GM12864 (cell line): ENCODE measurements around the gene CADM1.

Source experiments
- DNase-seq: peaks from one replicate; pipeline ENCODE4 v3.0.0-alpha.2; 2011; ENCODE audit warnings: low read depth
- H3K4me3 ChIP-seq: 2 replicates; pipeline ENCODE4 v1.5.1; 2011; ENCODE audit warnings: mild to moderate bottlenecking, low read depth, low read length, control low read depth
- TF ChIP-seq, protein P1 (sequence below): IDR thresholded peaks from 2 replicates; pipeline ENCODE4 v1.5.1; 2011; ENCODE audit warnings: low read depth, mild to moderate bottlenecking, moderate library complexity, low read length, control low read depth, inconsistent platforms; ENCODE audit errors: missing control alignments

CADM1 gene

DNA sequence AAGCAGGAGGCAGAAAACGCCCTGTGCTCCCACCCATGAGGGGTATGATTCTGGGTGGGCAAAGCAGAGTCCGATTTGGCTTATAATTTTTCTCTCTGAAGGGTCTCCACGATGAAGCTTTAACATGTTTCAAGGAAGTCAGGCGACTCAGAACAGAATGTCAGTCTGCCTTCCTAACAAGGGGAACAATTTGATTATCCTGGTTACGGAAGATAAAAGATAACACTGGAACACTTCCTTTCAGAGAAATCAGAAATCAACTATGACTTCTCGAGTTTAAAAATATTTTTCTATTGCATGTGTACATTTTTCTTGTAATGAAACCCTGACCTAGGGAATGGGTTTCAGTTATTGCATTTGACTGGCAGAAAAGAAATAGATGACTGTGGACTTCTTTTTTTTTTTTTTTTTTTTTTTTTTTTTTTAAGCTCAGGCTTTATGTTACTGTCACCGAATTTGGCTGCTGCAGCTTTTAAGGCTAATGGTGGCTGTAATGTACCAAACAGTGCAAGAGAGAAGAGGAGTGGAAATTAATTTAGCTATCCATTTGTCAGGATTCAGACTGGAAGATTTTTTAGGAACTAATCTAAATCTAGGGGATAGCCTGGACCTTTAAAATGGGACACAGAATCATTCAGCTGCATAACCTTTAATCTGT is 297.7 kb downstream of the CADM1 start:
- no peak overlapping the region for H3K4me3 ChIP-seq
- DNase-seq: no peak
- TF ChIP-seq, protein P1, sequence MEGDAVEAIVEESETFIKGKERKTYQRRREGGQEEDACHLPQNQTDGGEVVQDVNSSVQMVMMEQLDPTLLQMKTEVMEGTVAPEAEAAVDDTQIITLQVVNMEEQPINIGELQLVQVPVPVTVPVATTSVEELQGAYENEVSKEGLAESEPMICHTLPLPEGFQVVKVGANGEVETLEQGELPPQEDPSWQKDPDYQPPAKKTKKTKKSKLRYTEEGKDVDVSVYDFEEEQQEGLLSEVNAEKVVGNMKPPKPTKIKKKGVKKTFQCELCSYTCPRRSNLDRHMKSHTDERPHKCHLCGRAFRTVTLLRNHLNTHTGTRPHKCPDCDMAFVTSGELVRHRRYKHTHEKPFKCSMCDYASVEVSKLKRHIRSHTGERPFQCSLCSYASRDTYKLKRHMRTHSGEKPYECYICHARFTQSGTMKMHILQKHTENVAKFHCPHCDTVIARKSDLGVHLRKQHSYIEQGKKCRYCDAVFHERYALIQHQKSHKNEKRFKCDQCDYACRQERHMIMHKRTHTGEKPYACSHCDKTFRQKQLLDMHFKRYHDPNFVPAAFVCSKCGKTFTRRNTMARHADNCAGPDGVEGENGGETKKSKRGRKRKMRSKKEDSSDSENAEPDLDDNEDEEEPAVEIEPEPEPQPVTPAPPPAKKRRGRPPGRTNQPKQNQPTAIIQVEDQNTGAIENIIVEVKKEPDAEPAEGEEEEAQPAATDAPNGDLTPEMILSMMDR: no peak

DNA sequence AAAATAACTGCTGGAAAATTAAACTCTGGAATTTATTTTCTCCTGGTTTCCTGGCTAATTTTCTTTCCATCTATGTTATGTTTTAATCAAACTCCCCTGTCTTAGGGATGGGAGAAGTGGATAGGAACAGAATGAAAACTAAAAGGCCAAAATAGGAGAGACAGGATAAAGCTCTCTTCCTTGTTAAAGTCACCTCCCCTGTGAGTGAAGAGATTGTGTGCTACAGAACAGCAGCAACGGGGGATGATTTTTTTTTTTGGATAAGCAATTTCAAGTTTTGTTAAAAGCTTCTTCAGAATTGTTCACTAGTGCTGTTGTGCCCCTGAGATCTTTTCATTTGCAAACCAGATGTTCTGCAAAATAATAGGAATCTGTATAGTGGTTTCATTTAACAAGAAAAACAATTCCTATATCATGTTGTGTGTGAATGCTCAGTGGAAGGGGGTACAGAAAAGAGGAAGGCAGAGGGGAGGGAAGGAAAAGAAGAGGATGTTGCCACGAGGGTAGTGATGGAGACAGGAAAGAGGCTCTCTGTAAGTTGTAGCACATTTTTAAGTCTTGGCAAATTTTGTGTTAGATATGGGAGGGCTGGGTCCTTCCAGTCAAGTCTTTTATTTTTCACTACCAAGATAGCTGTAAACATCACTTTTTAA is 301.2 kb downstream of the CADM1 start:
- H3K4me3 ChIP-seq: no peak overlapping the region
- no peak for DNase-seq
- TF ChIP-seq, protein P1: no peak

DNA sequence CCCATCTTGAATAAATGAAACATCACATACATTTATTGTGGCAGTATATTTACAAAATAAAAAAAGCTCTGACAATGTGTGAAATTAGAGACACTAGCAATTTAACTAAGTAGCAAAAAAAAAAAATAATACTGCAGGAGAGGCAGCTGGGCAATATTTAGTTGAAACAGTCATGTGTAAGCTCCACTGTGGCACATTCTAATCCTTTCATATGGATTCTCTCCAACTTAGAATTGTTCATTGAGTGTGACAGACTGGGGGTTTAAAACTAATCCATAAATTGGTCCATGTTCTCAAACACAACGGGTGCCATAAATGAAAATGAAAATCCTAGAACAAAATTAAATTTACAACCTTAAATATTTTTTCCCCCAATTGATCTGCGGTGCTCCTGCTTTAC is 302.1 kb downstream of the CADM1 start:
- no peak for DNase-seq
- TF ChIP-seq, protein P1: no peak
- H3K4me3 ChIP-seq: no peak overlapping the region

DNA sequence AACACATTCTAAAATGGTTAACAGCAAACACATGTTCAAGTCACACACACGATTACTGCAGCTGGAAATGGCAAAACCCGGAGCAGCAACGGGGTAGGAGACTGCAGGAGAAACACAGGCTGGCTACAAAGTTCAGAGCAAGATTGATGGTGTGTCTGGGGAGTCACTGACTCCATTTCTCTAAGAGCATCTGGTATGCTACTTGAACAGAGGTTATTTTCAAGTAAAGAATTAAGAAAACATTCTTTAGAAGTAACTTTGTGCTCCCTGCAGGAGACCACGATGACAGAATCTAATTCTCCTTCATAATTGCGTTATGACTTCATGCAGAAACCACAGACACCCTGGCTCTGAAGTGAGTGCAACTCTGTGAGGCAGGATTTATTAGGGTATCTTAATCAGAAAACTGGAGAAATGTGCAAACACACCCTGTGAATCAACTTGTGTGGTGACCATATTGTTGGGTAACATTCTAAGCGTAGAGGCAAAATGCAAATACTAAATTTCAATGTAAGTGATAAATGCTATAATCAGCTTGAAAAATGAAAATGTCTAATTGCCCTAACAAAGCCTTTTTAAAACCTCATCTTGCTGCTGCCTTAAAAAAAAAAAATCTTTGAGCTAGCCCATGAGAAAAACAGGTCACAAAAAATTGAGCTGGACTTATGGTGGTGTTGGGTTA is 303.0 kb downstream of the CADM1 start:
- DNase-seq: no peak

DNA sequence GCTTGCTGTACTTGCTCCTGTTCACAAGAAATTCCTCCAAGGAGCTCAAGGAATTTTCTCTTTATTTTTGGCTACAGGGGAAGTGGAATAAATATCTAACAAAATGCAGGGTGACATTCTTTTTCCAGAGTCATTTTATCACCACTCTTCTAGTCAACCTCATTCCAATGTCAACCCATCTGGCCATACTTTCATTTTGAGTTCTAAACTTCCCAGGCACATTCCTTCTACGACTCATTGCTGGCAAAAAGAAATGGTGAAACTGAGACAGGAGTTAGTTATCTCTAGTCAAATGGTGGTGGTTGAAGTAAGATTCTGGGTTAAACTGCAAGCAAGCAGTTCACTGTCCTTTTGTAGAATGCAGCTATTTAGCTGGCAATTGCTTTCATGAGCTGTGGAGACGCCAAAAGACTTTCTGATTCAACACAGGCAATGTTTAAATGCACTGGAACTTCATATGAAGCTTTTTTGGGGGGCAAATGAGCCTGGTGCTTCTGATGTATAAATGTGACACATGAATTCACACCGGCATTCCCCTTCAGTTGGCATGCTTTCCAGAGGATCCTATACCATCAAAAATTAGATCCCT is 304.6 kb downstream of the CADM1 start:
- TF ChIP-seq, protein P1: no peak
- no peak for DNase-seq
- H3K4me3 ChIP-seq: no peak overlapping the region

More for the DNA sequence above, 303.0 kb downstream of the CADM1 start:
- no peak overlapping the region for H3K4me3 ChIP-seq
- TF ChIP-seq, protein P1: no peak

DNA sequence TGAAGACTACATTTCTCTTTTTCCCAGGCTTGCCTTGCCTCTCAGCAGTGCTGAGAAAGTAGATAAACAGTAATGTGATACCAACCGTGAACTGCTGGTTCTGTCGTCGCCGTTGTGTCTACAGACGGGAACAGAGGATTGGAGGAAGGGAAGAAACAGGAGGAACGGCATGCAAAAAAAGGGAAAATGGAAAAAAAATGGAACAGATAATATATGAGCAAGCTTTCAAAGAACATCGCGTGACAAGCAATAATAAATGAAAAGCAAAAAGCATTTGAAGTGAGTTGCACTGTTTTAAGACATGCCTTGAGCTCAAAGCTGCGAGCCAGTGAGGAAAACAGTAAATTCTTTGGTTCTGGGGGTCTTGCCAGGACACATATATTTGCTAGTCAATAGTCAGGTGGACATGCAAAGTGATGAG is 305.9 kb downstream of the CADM1 start:
- no peak for DNase-seq
- TF ChIP-seq, protein P1: no peak
- no peak overlapping the region for H3K4me3 ChIP-seq
